Breast epithelium (tissue), 3 donors: ENCODE data around the gene GNAO1.

ENCODE experiments used
- POLR2A ChIP-seq: fragments of 450-650 bp; IDR thresholded peaks from one replicate; pipeline ENCODE4 v1.6.1; 2016; ENCODE audit warnings: antibody characterized with exemption, mild to moderate bottlenecking, moderate library complexity
- POLR2AphosphoS5 ChIP-seq, 3 donors: sonication (generic); formaldehyde crosslinking; IDR thresholded peaks; one replicate each; pipeline ENCODE4 v1.6.1; 2017; ENCODE audit warnings: antibody characterized with exemption in 3 of 3
- TF ChIP-seq, protein P1 (sequence below), 3 donors: fragments of 450-650 bp; IDR thresholded peaks; one replicate each; pipeline ENCODE4 v1.5.1; 2016 to 2017; ENCODE audit warnings: antibody characterized with exemption in 3 of 3, mild to moderate bottlenecking in 3 of 3, moderate library complexity in 3 of 3

DNA sequence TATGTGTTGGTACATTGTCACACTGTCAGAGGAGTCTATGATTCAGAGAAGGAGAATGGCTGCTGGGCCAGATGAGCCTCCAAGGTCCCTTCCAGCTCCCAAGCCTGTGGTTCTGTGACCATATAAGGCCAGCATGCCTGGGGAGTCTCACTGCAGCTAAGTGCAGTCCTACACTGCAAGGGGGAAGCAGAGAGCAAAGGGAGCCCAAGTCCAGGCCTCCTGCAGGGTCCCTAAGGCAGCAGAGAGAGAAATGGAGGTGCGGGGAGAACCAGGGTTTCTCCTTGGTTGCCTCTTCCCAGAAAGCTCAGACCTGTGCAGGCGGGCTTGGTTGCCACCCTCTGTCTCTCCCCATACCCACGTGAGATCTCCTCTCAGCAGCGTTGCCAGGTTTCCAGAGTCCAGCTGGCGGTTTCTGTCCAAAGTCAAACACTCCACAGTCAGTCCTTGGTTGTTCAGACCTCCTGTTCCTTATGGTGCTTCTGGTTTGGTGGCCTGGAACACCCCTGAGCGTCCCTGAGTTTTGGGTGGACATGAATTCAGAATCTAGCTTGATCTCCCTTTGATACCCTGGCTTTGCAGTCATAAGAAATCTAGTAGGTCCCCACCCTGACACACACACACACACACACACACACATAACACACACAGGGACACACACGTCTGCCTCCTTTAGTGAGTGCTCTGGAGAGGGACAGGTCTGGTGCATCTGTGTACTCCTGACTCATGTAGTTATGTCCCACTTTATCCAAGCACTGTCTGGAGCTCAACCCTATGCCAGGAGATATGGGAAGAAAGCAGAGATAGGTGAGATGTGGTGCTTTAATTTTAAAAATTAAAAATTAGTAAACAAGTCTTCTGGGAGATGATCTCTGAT lies 78.8 kb downstream of the GNAO1 start:
- TF ChIP-seq, protein P1, sequence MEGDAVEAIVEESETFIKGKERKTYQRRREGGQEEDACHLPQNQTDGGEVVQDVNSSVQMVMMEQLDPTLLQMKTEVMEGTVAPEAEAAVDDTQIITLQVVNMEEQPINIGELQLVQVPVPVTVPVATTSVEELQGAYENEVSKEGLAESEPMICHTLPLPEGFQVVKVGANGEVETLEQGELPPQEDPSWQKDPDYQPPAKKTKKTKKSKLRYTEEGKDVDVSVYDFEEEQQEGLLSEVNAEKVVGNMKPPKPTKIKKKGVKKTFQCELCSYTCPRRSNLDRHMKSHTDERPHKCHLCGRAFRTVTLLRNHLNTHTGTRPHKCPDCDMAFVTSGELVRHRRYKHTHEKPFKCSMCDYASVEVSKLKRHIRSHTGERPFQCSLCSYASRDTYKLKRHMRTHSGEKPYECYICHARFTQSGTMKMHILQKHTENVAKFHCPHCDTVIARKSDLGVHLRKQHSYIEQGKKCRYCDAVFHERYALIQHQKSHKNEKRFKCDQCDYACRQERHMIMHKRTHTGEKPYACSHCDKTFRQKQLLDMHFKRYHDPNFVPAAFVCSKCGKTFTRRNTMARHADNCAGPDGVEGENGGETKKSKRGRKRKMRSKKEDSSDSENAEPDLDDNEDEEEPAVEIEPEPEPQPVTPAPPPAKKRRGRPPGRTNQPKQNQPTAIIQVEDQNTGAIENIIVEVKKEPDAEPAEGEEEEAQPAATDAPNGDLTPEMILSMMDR (IDR thresholded peaks at IDR 0.05): no peak
- TF ChIP-seq POLR2AphosphoS5 (IDR thresholded peaks at IDR 0.05) (no peak), POLR2A (no peak)
